ENCODE measurements around the gene HBM. TPM values are rescaled to one million over a fixed set of nuclear protein-coding genes. Genes with fewer than 3 reads are reported as not detected.
"Not testable (repeated sequence)": the region's sequence is repeated elsewhere in the genome, so short reads cannot be mapped to it uniquely, and the experiment has no call there.

Gene HBM
- total RNA-seq, 1 experiment from 2014 or later = not detected

DNA sequence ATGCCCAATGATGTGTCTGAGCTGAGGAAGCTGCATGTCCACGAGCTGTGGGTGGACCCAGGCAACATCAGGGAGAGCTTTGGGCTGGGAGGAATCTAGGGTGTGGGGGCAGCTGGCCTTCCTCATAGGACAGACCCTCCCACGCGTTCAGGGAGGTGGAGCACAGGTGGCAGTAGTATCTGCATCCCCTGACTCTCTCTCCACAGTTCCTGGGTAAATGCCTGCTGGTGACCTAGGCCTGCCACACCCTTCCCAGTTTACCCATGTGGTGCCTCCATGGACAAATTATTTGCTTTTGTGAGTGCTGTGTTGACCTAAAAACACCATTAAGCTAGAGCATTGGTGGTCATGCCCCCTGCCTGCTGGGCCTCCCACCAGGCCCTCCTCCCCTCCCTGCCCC is 3.2 kb downstream of the HBM start:
- no peak for DNase-seq
- CTCF ChIA-PET = no interaction called here
- Mint-ChIP-seq H3K27ac (ENCODE audit: unreplicated experiment) (no peak overlapping the region), H3K4me1 (ENCODE audit: low read depth, unreplicated experiment) (peaks cover 20% of the 10 kb centered on the region), H3K4me3 (ENCODE audit: low read depth, unreplicated experiment) (no peak overlapping the region), H3K9me3 (ENCODE audit: low read depth, unreplicated experiment) (no peaks in the 10 kb centered on the region), H3K36me3 (ENCODE audit: insufficient read depth, unreplicated experiment) (peaks cover 16% of the 10 kb centered on the region), H3K27me3 (ENCODE audit: unreplicated experiment) (peaks cover 82% of the 10 kb centered on the region)
- TF ChIP-seq, protein P1, sequence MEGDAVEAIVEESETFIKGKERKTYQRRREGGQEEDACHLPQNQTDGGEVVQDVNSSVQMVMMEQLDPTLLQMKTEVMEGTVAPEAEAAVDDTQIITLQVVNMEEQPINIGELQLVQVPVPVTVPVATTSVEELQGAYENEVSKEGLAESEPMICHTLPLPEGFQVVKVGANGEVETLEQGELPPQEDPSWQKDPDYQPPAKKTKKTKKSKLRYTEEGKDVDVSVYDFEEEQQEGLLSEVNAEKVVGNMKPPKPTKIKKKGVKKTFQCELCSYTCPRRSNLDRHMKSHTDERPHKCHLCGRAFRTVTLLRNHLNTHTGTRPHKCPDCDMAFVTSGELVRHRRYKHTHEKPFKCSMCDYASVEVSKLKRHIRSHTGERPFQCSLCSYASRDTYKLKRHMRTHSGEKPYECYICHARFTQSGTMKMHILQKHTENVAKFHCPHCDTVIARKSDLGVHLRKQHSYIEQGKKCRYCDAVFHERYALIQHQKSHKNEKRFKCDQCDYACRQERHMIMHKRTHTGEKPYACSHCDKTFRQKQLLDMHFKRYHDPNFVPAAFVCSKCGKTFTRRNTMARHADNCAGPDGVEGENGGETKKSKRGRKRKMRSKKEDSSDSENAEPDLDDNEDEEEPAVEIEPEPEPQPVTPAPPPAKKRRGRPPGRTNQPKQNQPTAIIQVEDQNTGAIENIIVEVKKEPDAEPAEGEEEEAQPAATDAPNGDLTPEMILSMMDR (IDR thresholded peaks at IDR 0.05; ENCODE audit: unreplicated experiment) = no peak
- intact Hi-C loops (cut with micrococcal nuclease; ENCODE audit: unreplicated experiment) = no loop called here
- no TSS peak for BruUV-seq (replicated peaks)

DNA sequence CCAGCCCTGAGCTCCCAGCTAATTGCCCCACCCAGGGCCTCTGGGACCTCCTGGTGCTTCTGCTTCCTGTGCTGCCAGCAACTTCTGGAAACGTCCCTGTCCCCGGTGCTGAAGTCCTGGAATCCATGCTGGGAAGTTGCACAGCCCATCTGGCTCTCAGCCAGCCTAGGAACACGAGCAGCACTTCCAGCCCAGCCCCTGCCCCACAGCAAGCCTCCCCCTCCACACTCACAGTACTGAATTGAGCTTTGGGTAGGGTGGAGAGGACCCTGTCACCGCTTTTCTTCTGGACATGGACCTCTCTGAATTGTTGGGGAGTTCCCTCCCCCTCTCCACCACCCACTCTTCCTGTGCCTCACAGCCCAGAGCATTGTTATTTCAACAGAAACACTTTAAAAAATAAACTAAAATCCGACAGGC is 4.3 kb downstream of the HBM start:
- peaks cover 92% of the 10 kb centered on the region for H3K27me3 Mint-ChIP-seq (ENCODE audit: unreplicated experiment)
- intact Hi-C loops (cut with micrococcal nuclease; ENCODE audit: unreplicated experiment); H3K9me3 Mint-ChIP-seq (ENCODE audit: low read depth, unreplicated experiment); BruUV-seq (replicated peaks); CTCF ChIA-PET; H3K27ac Mint-ChIP-seq (ENCODE audit: unreplicated experiment); H3K4me3 Mint-ChIP-seq (ENCODE audit: low read depth, unreplicated experiment): not testable (repeated sequence)
- peak; percentile 30 for DNase-seq
- H3K4me1 Mint-ChIP-seq (ENCODE audit: low read depth, unreplicated experiment) = peaks cover 20% of the 10 kb centered on the region
- peaks cover 16% of the 10 kb centered on the region for H3K36me3 Mint-ChIP-seq (ENCODE audit: insufficient read depth, unreplicated experiment)

DNA sequence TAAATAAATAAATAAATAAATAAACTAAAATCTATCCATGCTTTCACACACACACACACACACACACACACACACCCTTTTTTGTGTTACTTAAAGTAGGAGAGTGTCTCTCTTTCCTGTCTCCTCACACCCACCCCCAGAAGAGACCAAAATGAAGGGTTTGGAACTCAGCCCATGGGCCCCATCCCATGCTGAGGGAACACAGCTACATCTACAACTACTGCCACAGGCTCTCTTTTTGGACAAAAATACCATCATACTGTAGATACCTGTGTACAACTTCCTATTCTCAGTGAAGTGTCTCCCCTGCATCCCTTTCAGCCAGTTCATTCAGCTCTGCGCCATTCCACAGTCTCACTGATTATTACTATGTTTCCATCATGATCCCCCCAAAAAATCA is 5.0 kb downstream of the HBM start:
- TF ChIP-seq, protein P1 (IDR thresholded peaks at IDR 0.05; ENCODE audit: unreplicated experiment) = no peak
- intact Hi-C loops (cut with micrococcal nuclease; ENCODE audit: unreplicated experiment) = no loop called here
- H3K4me1 Mint-ChIP-seq (ENCODE audit: low read depth, unreplicated experiment) = peaks cover 20% of the 10 kb centered on the region
- CTCF ChIA-PET = no interaction called here
- no peak for DNase-seq
- peaks cover 92% of the 10 kb centered on the region for H3K27me3 Mint-ChIP-seq (ENCODE audit: unreplicated experiment)
- no peaks in the 10 kb centered on the region for H3K9me3 Mint-ChIP-seq (ENCODE audit: low read depth, unreplicated experiment)
- peak overlapping the region; percentile 14 for H3K27ac Mint-ChIP-seq (ENCODE audit: unreplicated experiment)
- H3K4me3 Mint-ChIP-seq (ENCODE audit: low read depth, unreplicated experiment) = no peak overlapping the region
- peaks cover 16% of the 10 kb centered on the region for H3K36me3 Mint-ChIP-seq (ENCODE audit: insufficient read depth, unreplicated experiment)
- no TSS peak for BruUV-seq (replicated peaks)

DNA sequence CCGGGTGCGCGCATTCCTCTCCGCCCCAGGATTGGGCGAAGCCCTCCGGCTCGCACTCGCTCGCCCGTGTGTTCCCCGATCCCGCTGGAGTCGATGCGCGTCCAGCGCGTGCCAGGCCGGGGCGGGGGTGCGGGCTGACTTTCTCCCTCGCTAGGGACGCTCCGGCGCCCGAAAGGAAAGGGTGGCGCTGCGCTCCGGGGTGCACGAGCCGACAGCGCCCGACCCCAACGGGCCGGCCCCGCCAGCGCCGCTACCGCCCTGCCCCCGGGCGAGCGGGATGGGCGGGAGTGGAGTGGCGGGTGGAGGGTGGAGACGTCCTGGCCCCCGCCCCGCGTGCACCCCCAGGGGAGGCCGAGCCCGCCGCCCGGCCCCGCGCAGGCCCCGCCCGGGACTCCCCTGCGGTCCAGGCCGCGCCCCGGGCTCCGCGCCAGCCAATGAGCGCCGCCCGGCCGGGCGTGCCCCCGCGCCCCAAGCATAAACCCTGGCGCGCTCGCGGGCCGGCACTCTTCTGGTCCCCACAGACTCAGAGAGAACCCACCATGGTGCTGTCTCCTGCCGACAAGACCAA is 6.7 kb downstream of the HBM start, which contains the start of gene HBA2:
TSS of gene HBA2 (plus strand) at position 503 of the 568 bp plus-strand sequence. CDS start at position 540, 37 bp downstream.
- DNase-seq; H3K9me3 Mint-ChIP-seq (ENCODE audit: low read depth, unreplicated experiment); intact Hi-C loops (cut with micrococcal nuclease; ENCODE audit: unreplicated experiment); CTCF ChIA-PET; H3K27ac Mint-ChIP-seq (ENCODE audit: unreplicated experiment); BruUV-seq (replicated peaks): not testable (repeated sequence)
- Mint-ChIP-seq H3K4me3 (ENCODE audit: low read depth, unreplicated experiment) (peak within 1 kb of the TSS; percentile 50), H3K27me3 (ENCODE audit: unreplicated experiment) (peaks cover 84% of the 10 kb centered on the region), H3K36me3 (ENCODE audit: insufficient read depth, unreplicated experiment) (peaks cover 16% of the 10 kb centered on the region), H3K4me1 (ENCODE audit: low read depth, unreplicated experiment) (peaks cover 20% of the 10 kb centered on the region)

GRCh38 chr16:173211-173854 is 7.6 kb downstream of the HBM start:
- CTCF ChIA-PET; BruUV-seq (replicated peaks); H3K27ac Mint-ChIP-seq (ENCODE audit: unreplicated experiment); H3K9me3 Mint-ChIP-seq (ENCODE audit: low read depth, unreplicated experiment); intact Hi-C loops (cut with micrococcal nuclease; ENCODE audit: unreplicated experiment); DNase-seq: not testable (repeated sequence)
- H3K27me3 Mint-ChIP-seq (ENCODE audit: unreplicated experiment) = peaks cover 88% of the 10 kb centered on the region
- peaks cover 19% of the 10 kb centered on the region for H3K4me1 Mint-ChIP-seq (ENCODE audit: low read depth, unreplicated experiment)
- peaks cover 19% of the 10 kb centered on the region for H3K36me3 Mint-ChIP-seq (ENCODE audit: insufficient read depth, unreplicated experiment)
- H3K4me3 Mint-ChIP-seq (ENCODE audit: low read depth, unreplicated experiment) = peak overlapping the region; percentile 50

- Mint-ChIP-seq H3K36me3 (ENCODE audit: insufficient read depth, unreplicated experiment) (peaks cover 15% of the 10 kb centered on the region), H3K27me3 (ENCODE audit: unreplicated experiment) (peaks cover 85% of the 10 kb centered on the region), H3K4me1 (ENCODE audit: low read depth, unreplicated experiment) (peaks cover 11% of the 10 kb centered on the region), H3K4me3 (ENCODE audit: low read depth, unreplicated experiment) (peak overlapping the region; percentile 50)
- H3K27ac Mint-ChIP-seq (ENCODE audit: unreplicated experiment); intact Hi-C loops (cut with micrococcal nuclease; ENCODE audit: unreplicated experiment); DNase-seq; H3K9me3 Mint-ChIP-seq (ENCODE audit: low read depth, unreplicated experiment); BruUV-seq (replicated peaks): not testable (repeated sequence)
- CTCF ChIA-PET = interaction anchor here (1.7 kb wide), 1 partner anchor 188 kb away, joined by 6 read pairs; no protein-coding TSS in a partner anchor
Observed at GRCh38 chr16:173928-174769, 8.4 kb downstream of the HBM start.
